Measurements from ENCODE around the gene CYP39A1. TPM values are rescaled to one million over a fixed set of nuclear protein-coding genes. Genes with fewer than 3 reads are reported as not detected.

CYP39A1 gene
- total RNA-seq, 2 experiments from 2014 or later: not detected

GRCh38 chr6:46555129-46555528 is 97.5 kb downstream of the CYP39A1 start:
- Mint-ChIP-seq H3K9me3 (no peaks in the 10 kb centered on the region), H3K4me3 (no peak overlapping the region), H3K27ac (no peak overlapping the region), H3K36me3 (ENCODE audit: low read depth) (no peaks in the 10 kb centered on the region), H3K27me3 (peaks cover 23% of the 10 kb centered on the region), H3K4me1 (ENCODE audit: low read depth) (no peaks in the 10 kb centered on the region)
- TF ChIP-seq CTCF (IDR thresholded peaks at IDR 0.05): no peak
- ATAC-seq (no peak), DNase-seq (no peak)
- intact Hi-C loops (cut with micrococcal nuclease): no loop called here
- ChIA-PET POLR2A (no interaction called here), CTCF (no interaction called here)

DNA sequence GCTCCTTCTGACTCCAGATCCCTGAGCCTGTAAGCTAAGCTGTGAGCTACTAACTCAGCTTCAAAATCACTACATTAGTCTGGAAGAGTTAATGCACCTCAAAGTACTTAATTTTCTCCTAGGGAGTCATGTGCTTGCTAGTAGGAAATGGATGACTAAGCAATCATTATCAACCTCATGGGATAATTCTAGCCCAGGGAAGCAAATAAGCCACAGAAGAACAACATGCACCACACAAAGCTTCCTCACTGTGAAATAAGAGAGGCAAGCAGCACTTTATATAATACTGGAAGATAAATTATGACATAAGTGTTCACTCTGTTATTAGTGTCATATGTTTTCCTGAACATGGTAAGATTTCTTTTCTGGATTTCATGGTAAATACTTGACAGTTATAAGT is 103.5 kb downstream of the CYP39A1 start:
- no peaks in the 10 kb centered on the region for H3K36me3 Mint-ChIP-seq (ENCODE audit: low read depth)

GRCh38 chr6:46541556-46541955 is 111.1 kb downstream of the CYP39A1 start:
- Mint-ChIP-seq H3K9me3 (peaks cover 3% of the 10 kb centered on the region), H3K27me3 (peaks cover 11% of the 10 kb centered on the region), H3K4me3 (no peak overlapping the region), H3K4me1 (ENCODE audit: low read depth) (no peaks in the 10 kb centered on the region), H3K36me3 (ENCODE audit: low read depth) (no peaks in the 10 kb centered on the region), H3K27ac (no peak overlapping the region)
- POLR2A ChIA-PET: no interaction called here
- DNase-seq (no peak), ATAC-seq (no peak)
- CTCF ChIA-PET: no interaction called here
- intact Hi-C loops (cut with micrococcal nuclease): no loop called here
- TF ChIP-seq CTCF (IDR thresholded peaks at IDR 0.05): no peak

More for the DNA sequence above, 103.5 kb downstream of the CYP39A1 start:
- no peak for DNase-seq
- Mint-ChIP-seq H3K4me3 (no peak overlapping the region), H3K9me3 (no peaks in the 10 kb centered on the region), H3K27me3 (peaks cover 5% of the 10 kb centered on the region), H3K27ac (no peak overlapping the region), H3K4me1 (ENCODE audit: low read depth) (no peaks in the 10 kb centered on the region)
- intact Hi-C loops (cut with micrococcal nuclease): no loop called here
- no peak for TF ChIP-seq CTCF (IDR thresholded peaks at IDR 0.05)
- ChIA-PET CTCF (no interaction called here), POLR2A (no interaction called here)
- ATAC-seq: no peak

GRCh38 chr6:46539866-46540265 is 112.8 kb downstream of the CYP39A1 start:
- intact Hi-C loops (cut with micrococcal nuclease): no loop called here
- Mint-ChIP-seq H3K36me3 (ENCODE audit: low read depth) (no peaks in the 10 kb centered on the region), H3K4me1 (ENCODE audit: low read depth) (no peaks in the 10 kb centered on the region), H3K27me3 (peaks cover 11% of the 10 kb centered on the region), H3K27ac (no peak overlapping the region), H3K9me3 (peaks cover 3% of the 10 kb centered on the region), H3K4me3 (no peak overlapping the region)
- ChIA-PET CTCF (no interaction called here), POLR2A (no interaction called here)
- DNase-seq (no peak), ATAC-seq (no peak)
- no peak for TF ChIP-seq CTCF (IDR thresholded peaks at IDR 0.05)

GRCh38 chr6:46538800-46539480 is 113.7 kb downstream of the CYP39A1 start:
- H3K4me1 Mint-ChIP-seq (ENCODE audit: low read depth): no peaks in the 10 kb centered on the region
- no peak for TF ChIP-seq CTCF (IDR thresholded peaks at IDR 0.05)
- ChIA-PET CTCF (no interaction called here), POLR2A (no interaction called here)
- intact Hi-C loops (cut with micrococcal nuclease): no loop called here
- no peak for ATAC-seq
- H3K27me3 Mint-ChIP-seq: peaks cover 11% of the 10 kb centered on the region
- no peaks in the 10 kb centered on the region for H3K36me3 Mint-ChIP-seq (ENCODE audit: low read depth)
- H3K9me3 Mint-ChIP-seq: peaks cover 3% of the 10 kb centered on the region
- DNase-seq: no peak
- no peak overlapping the region for H3K27ac Mint-ChIP-seq
- H3K4me3 Mint-ChIP-seq: no peak overlapping the region
